ENCODE data around the gene NLGN2.

The NLGN2 gene

GRCh38 chr17:7417056-7417655 lies 9.5 kb downstream of the NLGN2 start:
- peaks cover 6% of the 10 kb centered on the region for H3K4me1 ChIP-seq (ENCODE audit: insufficient read depth, low read length)
- H3K9me3 ChIP-seq (ENCODE audit: insufficient read depth, low read depth, low read length), result no peaks in the 10 kb centered on the region
- H3K27me3 ChIP-seq (ENCODE audit: insufficient read depth, low read length), result no peaks in the 10 kb centered on the region
- no peak overlapping the region for H3K9ac ChIP-seq (ENCODE audit: low read depth, low read length)
- no peak overlapping the region for H3K27ac ChIP-seq (ENCODE audit: low read length)
- H3K4me3 ChIP-seq (ENCODE audit: low read length), result no peak overlapping the region
- H3K36me3 ChIP-seq (ENCODE audit: insufficient read depth, low read depth, low read length), result peaks cover 35% of the 10 kb centered on the region

- Histone ChIP-seq H3K36me3 (ENCODE audit: insufficient read depth, low read depth, low read length) (peaks cover 27% of the 10 kb centered on the region), H3K27me3 (ENCODE audit: insufficient read depth, low read length) (no peaks in the 10 kb centered on the region), H3K4me1 (ENCODE audit: insufficient read depth, low read length) (peaks cover 6% of the 10 kb centered on the region), H3K9me3 (ENCODE audit: insufficient read depth, low read depth, low read length) (no peaks in the 10 kb centered on the region), H3K9ac (ENCODE audit: low read depth, low read length) (no peak overlapping the region), H3K4me3 (ENCODE audit: low read length) (no peak overlapping the region), H3K27ac (ENCODE audit: low read length) (no peak overlapping the region)
Observed at GRCh38 chr17:7418472-7419152, 11.0 kb downstream of the NLGN2 start.

- H3K4me1 ChIP-seq (ENCODE audit: insufficient read depth, low read length), result peaks cover 6% of the 10 kb centered on the region
- H3K27ac ChIP-seq (ENCODE audit: low read length), result no peak within 1 kb of the TSS
- H3K27me3 ChIP-seq (ENCODE audit: insufficient read depth, low read length), result no peaks in the 10 kb centered on the region
- H3K4me3 ChIP-seq (ENCODE audit: low read length), result no peak within 1 kb of the TSS
- no peak within 1 kb of the TSS for H3K9ac ChIP-seq (ENCODE audit: low read depth, low read length)
- peaks cover 22% of the 10 kb centered on the region for H3K36me3 ChIP-seq (ENCODE audit: insufficient read depth, low read depth, low read length)
- no peaks in the 10 kb centered on the region for H3K9me3 ChIP-seq (ENCODE audit: insufficient read depth, low read depth, low read length)
Observed at GRCh38 chr17:7419819-7420610, 12.4 kb downstream of the NLGN2 start, which contains the start of gene SPEM1. TSS of gene SPEM1 (plus strand) at chr17:7420324. CDS start at chr17:7420385, 61 bp downstream.

GRCh38 chr17:7421186-7421585 lies 13.5 kb downstream of the NLGN2 start:
- Histone ChIP-seq H3K9me3 (ENCODE audit: insufficient read depth, low read depth, low read length) (no peaks in the 10 kb centered on the region), H3K9ac (ENCODE audit: low read depth, low read length) (no peak overlapping the region), H3K27ac (ENCODE audit: low read length) (no peak overlapping the region), H3K27me3 (ENCODE audit: insufficient read depth, low read length) (no peaks in the 10 kb centered on the region), H3K4me3 (ENCODE audit: low read length) (no peak overlapping the region), H3K36me3 (ENCODE audit: insufficient read depth, low read depth, low read length) (peaks cover 11% of the 10 kb centered on the region), H3K4me1 (ENCODE audit: insufficient read depth, low read length) (peaks cover 6% of the 10 kb centered on the region)

- Histone ChIP-seq H3K27ac (ENCODE audit: low read length) (no peak overlapping the region), H3K4me3 (ENCODE audit: low read length) (no peak overlapping the region), H3K9ac (ENCODE audit: low read depth, low read length) (no peak overlapping the region), H3K9me3 (ENCODE audit: insufficient read depth, low read depth, low read length) (no peaks in the 10 kb centered on the region), H3K4me1 (ENCODE audit: insufficient read depth, low read length) (peaks cover 2% of the 10 kb centered on the region), H3K27me3 (ENCODE audit: insufficient read depth, low read length) (no peaks in the 10 kb centered on the region), H3K36me3 (ENCODE audit: insufficient read depth, low read depth, low read length) (no peaks in the 10 kb centered on the region)
Observed at GRCh38 chr17:7423679-7424078, 16.0 kb downstream of the NLGN2 start.

GRCh38 chr17:7425316-7425715 lies 17.7 kb downstream of the NLGN2 start, which contains the start of gene SPEM2:
TSS of gene SPEM2 (plus strand) at chr17:7425616. CDS start at chr17:7425689, 73 bp downstream.
- H3K9me3 ChIP-seq (ENCODE audit: insufficient read depth, low read depth, low read length), result no peaks in the 10 kb centered on the region
- H3K4me3 ChIP-seq (ENCODE audit: low read length), result no peak within 1 kb of the TSS
- no peaks in the 10 kb centered on the region for H3K27me3 ChIP-seq (ENCODE audit: insufficient read depth, low read length)
- no peaks in the 10 kb centered on the region for H3K36me3 ChIP-seq (ENCODE audit: insufficient read depth, low read depth, low read length)
- no peak within 1 kb of the TSS for H3K9ac ChIP-seq (ENCODE audit: low read depth, low read length)
- no peak within 1 kb of the TSS for H3K27ac ChIP-seq (ENCODE audit: low read length)
- H3K4me1 ChIP-seq (ENCODE audit: insufficient read depth, low read length), result no peaks in the 10 kb centered on the region

- Histone ChIP-seq H3K9me3 (ENCODE audit: insufficient read depth, low read depth, low read length) (no peaks in the 10 kb centered on the region), H3K27me3 (ENCODE audit: insufficient read depth, low read length) (no peaks in the 10 kb centered on the region), H3K36me3 (ENCODE audit: insufficient read depth, low read depth, low read length) (no peaks in the 10 kb centered on the region), H3K9ac (ENCODE audit: low read depth, low read length) (no peak overlapping the region), H3K4me1 (ENCODE audit: insufficient read depth, low read length) (no peaks in the 10 kb centered on the region), H3K4me3 (ENCODE audit: low read length) (no peak overlapping the region), H3K27ac (ENCODE audit: low read length) (no peak overlapping the region)
Observed at GRCh38 chr17:7425756-7426155, 18.1 kb downstream of the NLGN2 start.

- H3K9ac ChIP-seq (ENCODE audit: low read depth, low read length), result no peak overlapping the region
- no peaks in the 10 kb centered on the region for H3K9me3 ChIP-seq (ENCODE audit: insufficient read depth, low read depth, low read length)
- no peak overlapping the region for H3K4me3 ChIP-seq (ENCODE audit: low read length)
- H3K27me3 ChIP-seq (ENCODE audit: insufficient read depth, low read length), result no peaks in the 10 kb centered on the region
- no peaks in the 10 kb centered on the region for H3K36me3 ChIP-seq (ENCODE audit: insufficient read depth, low read depth, low read length)
- H3K4me1 ChIP-seq (ENCODE audit: insufficient read depth, low read length), result no peaks in the 10 kb centered on the region
- no peak overlapping the region for H3K27ac ChIP-seq (ENCODE audit: low read length)
Observed at GRCh38 chr17:7426203-7426863, 18.7 kb downstream of the NLGN2 start.

- Histone ChIP-seq H3K27me3 (ENCODE audit: insufficient read depth, low read length) (no peaks in the 10 kb centered on the region), H3K36me3 (ENCODE audit: insufficient read depth, low read depth, low read length) (no peaks in the 10 kb centered on the region), H3K27ac (ENCODE audit: low read length) (no peak overlapping the region), H3K4me1 (ENCODE audit: insufficient read depth, low read length) (no peaks in the 10 kb centered on the region), H3K4me3 (ENCODE audit: low read length) (no peak overlapping the region), H3K9me3 (ENCODE audit: insufficient read depth, low read depth, low read length) (no peaks in the 10 kb centered on the region), H3K9ac (ENCODE audit: low read depth, low read length) (no peak overlapping the region)
Observed at GRCh38 chr17:7426896-7427489, 19.3 kb downstream of the NLGN2 start.

GRCh38 chr17:7427549-7427948 lies 19.9 kb downstream of the NLGN2 start:
- no peaks in the 10 kb centered on the region for H3K36me3 ChIP-seq (ENCODE audit: insufficient read depth, low read depth, low read length)
- H3K9ac ChIP-seq (ENCODE audit: low read depth, low read length), result no peak overlapping the region
- H3K4me3 ChIP-seq (ENCODE audit: low read length), result no peak overlapping the region
- no peak overlapping the region for H3K27ac ChIP-seq (ENCODE audit: low read length)
- no peaks in the 10 kb centered on the region for H3K4me1 ChIP-seq (ENCODE audit: insufficient read depth, low read length)
- no peaks in the 10 kb centered on the region for H3K9me3 ChIP-seq (ENCODE audit: insufficient read depth, low read depth, low read length)
- no peaks in the 10 kb centered on the region for H3K27me3 ChIP-seq (ENCODE audit: insufficient read depth, low read length)

GRCh38 chr17:7428557-7428956 lies 20.9 kb downstream of the NLGN2 start, which contains the start of gene SPEM3:
TSS of gene SPEM3 (plus strand) at chr17:7428857. CDS start at chr17:7428903, 46 bp downstream.
- Histone ChIP-seq H3K27ac (ENCODE audit: low read length) (no peak within 1 kb of the TSS), H3K9ac (ENCODE audit: low read depth, low read length) (no peak within 1 kb of the TSS), H3K9me3 (ENCODE audit: insufficient read depth, low read depth, low read length) (no peaks in the 10 kb centered on the region), H3K4me3 (ENCODE audit: low read length) (no peak within 1 kb of the TSS), H3K4me1 (ENCODE audit: insufficient read depth, low read length) (no peaks in the 10 kb centered on the region), H3K27me3 (ENCODE audit: insufficient read depth, low read length) (no peaks in the 10 kb centered on the region), H3K36me3 (ENCODE audit: insufficient read depth, low read depth, low read length) (no peaks in the 10 kb centered on the region)
